Measurements from ENCODE around the gene HADHB.

DNA sequence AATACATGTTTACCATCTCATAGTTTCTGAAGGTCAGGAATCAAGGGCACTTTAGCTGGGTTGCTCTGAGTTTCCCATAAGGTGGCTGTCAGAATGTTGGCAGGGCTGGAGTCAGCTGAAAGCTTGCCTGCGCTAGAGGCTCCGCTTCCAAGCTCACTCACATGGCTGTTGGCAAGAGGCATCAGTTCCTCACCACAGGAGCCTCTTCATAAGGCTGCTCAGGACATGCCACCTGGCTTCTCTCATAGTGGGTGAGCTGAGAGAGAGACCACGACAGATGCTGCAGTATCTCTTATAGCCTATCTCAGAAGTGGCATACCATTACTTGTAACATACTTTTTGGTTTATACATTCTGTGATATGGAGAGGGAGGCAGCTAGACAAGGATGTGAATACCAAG is 7.2 kb downstream of the HADHB start:
- no peak for TF ChIP-seq CTCF (IDR thresholded peaks at IDR 0.05)
- no peak for TF ChIP-seq POLR2AphosphoS5 (IDR thresholded peaks at IDR 0.05)
